GM10266 (cell line): ENCODE measurements around the gene CCND3.

Experiments used
- DNase-seq: peaks from one replicate; pipeline ENCODE4 v3.0.0; 2012; ENCODE audit errors: extremely low spot score
- TF ChIP-seq, protein P1 (sequence below): IDR thresholded peaks from 2 replicates; pipeline ENCODE4 v1.5.1; 2012; ENCODE audit warnings: mild to moderate bottlenecking, low read depth; ENCODE audit not compliant: control insufficient read depth, insufficient read depth; ENCODE audit errors: missing control alignments

CCND3 gene

DNA sequence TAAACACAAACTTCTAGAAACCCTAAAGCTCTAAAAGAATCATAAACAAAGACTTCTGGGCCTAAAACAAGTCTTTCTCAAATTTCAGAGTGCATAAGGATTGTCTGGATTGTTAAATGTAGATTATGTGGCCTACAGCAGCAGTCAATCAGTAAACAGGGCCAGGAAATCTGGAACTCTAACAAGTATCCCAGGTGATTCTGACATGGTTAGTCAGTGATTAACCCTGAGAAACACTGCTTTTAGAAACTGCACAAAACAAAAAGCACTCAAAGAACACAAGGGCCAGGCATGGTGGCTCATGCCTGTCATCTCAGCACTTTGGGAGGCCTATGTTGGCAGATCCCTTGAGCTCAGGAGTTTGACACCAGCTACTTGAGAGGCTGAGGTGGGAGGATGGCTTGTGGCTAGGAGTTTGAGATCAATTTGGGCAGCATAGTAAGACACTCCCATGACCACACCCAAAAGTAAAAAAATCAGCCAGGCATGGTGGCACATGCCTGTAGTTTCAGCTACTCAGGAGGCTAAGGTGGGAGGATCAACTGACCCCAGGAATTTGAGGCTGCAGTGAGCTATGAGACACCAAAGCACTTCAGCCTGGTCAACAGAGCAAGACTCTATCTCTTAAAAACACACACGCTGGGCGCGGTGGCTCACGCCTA is 26.6 kb downstream of the CCND3 start:
- DNase-seq: no peak
- TF ChIP-seq, protein P1, sequence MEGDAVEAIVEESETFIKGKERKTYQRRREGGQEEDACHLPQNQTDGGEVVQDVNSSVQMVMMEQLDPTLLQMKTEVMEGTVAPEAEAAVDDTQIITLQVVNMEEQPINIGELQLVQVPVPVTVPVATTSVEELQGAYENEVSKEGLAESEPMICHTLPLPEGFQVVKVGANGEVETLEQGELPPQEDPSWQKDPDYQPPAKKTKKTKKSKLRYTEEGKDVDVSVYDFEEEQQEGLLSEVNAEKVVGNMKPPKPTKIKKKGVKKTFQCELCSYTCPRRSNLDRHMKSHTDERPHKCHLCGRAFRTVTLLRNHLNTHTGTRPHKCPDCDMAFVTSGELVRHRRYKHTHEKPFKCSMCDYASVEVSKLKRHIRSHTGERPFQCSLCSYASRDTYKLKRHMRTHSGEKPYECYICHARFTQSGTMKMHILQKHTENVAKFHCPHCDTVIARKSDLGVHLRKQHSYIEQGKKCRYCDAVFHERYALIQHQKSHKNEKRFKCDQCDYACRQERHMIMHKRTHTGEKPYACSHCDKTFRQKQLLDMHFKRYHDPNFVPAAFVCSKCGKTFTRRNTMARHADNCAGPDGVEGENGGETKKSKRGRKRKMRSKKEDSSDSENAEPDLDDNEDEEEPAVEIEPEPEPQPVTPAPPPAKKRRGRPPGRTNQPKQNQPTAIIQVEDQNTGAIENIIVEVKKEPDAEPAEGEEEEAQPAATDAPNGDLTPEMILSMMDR: no peak

DNA sequence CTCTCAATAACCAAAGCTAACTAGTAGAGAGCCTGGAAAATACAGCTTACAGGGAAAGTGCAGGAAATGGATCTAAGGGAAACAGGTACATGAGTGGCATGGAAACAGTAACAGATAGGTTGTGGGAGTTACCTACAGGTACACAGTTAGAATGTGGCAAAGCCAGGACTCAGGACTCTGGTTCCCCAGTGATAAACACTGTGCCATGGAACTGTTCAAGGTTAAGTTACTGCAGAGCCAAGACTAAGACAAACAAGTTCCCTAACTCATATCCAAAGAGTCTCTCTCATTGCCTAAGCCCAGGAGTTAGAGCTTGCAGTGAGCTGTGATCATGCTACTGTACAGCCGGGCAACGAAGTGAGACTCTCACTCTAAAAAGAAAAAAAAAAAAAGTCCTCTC is 27.3 kb downstream of the CCND3 start:
- TF ChIP-seq, protein P1: no peak
- DNase-seq: no peak

DNA sequence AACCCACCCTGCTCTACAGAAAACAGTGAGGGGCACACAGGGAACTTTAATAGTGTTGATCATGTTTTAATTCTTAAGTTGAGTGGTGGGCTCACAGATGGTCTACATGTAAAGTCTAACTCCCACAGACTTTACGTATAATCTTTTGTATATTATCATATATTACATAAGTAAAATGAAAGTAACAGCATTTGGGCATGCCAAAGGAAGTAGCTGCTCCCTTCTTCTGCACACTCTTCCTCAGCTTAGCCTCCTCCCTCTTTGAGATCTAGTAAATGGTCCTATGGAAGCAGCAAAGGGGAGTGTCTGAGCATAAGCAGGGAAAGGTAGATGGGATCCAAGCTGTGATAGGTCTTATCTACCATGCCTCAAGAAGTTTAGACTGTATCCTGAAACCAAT is 31.9 kb downstream of the CCND3 start:
- TF ChIP-seq, protein P1: no peak
- no peak for DNase-seq

DNA sequence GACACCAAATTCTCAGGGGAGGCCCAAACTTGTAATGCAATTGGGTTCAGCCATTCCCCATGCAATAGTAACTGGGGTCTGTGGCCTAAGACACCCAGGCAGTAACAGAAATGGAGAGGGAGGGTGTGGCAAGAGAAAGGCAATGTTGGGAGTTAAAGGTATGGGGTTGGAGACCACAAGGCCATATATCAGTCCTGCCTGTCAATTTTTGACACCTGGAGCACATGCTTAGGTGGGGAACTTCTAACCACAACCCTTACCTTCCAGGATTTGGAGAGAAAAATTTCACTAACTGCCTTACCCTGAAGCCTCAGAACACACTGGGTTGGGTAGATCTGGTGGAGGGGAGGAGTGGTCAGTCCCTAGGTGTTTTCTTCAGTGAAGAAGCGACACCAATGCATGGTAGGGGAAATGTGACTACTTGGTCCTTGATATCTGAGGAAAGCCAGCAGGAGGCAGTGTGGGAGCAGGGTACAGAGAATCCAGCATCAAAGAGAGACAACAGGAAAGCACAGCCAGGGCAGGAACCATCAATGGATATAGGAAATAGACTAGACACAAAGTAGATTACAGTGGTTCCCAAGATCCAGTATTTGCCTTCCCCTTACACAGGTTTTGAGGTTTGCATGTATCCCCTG is 39.6 kb downstream of the CCND3 start:
- TF ChIP-seq, protein P1: peak; percentile 39
- peak; percentile 42 for DNase-seq

DNA sequence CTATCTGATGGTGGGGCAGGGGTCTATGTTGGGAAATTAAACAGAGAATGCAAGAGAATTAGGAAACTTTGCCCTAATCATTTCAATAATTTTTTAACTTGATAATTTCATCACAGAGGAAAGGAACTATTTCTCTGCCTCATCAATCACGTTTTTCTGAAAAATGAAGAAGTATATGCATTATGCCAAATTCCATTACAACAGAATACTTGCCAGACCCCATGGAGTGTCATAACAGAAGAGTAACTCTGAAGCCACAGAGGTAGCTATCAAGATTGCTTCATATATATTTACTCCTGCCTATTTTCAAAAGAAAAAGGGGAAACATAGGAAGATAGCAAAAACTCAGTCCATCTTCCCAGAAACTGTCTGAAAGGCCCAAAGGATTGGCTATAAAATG is 40.7 kb downstream of the CCND3 start:
- TF ChIP-seq, protein P1: no peak
- no peak for DNase-seq

DNA sequence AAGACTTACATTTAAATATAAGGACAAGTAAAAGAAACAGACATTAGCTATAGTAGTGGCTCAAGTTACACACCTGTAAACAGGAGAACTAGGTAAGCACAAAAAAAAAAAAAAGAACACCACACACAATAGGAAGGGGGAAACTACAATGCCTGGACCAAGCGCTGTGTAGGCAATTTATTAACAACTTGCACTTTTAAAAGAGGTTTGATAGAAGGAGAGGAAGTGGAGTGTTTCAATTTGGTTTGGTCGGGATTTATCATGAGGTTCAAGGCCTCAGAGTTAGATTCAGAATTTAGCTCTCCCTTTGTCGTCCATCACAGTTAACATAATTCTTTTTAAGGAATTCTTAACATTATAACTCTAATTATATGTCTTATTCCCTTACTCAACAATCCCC is 45.3 kb downstream of the CCND3 start:
- DNase-seq: no peak

More for the DNA sequence above, 45.3 kb downstream of the CCND3 start:
- TF ChIP-seq, protein P1: no peak
